Calu3 (cell line): ENCODE results near the gene UVSSA. TPM values are rescaled to one million over a fixed set of nuclear protein-coding genes. Genes with fewer than 3 reads are reported as not detected.

Experiments used
- BruUV-seq: library from RNA; stranded (reverse); fragments of 400-500 nt; replicated peaks from 2 replicates; lab custom pipeline; 2021; lab: Mats Ljungman, UMichigan
- CTCF ChIA-PET: fragments of 300-600 bp; sonication (Branson Sonifier 250); formaldehyde crosslinking; loops from one replicate; lab custom pipeline; 2022; ENCODE audit warnings: antibody characterized with exemption; lab: Charles Lee
- DNase-seq: peaks from one replicate; pipeline ENCODE4 v3.0.0; 2022
- H3K27ac Mint-ChIP-seq: one replicate; pipeline ENCODE4 v1.8.0; 2022; ENCODE audit warnings: mixed read lengths; ENCODE audit not compliant: unreplicated experiment
- H3K27me3 Mint-ChIP-seq: one replicate; pipeline ENCODE4 v1.8.0; 2022; ENCODE audit warnings: mixed read lengths; ENCODE audit not compliant: unreplicated experiment
- H3K36me3 Mint-ChIP-seq: one replicate; pipeline ENCODE4 v1.8.0; 2022; ENCODE audit warnings: mild to moderate bottlenecking, moderate library complexity, mixed read lengths; ENCODE audit not compliant: insufficient read depth, unreplicated experiment
- H3K4me1 Mint-ChIP-seq: one replicate; pipeline ENCODE4 v1.8.0; 2022; ENCODE audit warnings: mild to moderate bottlenecking, low read depth, mixed read lengths; ENCODE audit not compliant: unreplicated experiment
- H3K4me3 Mint-ChIP-seq: one replicate; pipeline ENCODE4 v1.8.0; 2022; ENCODE audit warnings: mild to moderate bottlenecking, low read depth, moderate library complexity, mixed read lengths; ENCODE audit not compliant: unreplicated experiment
- H3K9me3 Mint-ChIP-seq: one replicate; pipeline ENCODE4 v1.8.0; 2022; ENCODE audit warnings: low read depth, mixed read lengths; ENCODE audit not compliant: unreplicated experiment
- CTCF ChIP-seq: fragments of 200-600 bp; IDR thresholded peaks from one replicate; pipeline ENCODE4 v1.8.0; 2022; ENCODE audit warnings: antibody characterized with exemption; ENCODE audit not compliant: unreplicated experiment
- intact Hi-C: fragments of 100-400 bp; cut with micrococcal nuclease; formaldehyde crosslinking; loops from one replicate; pipeline ENCODE4 v1.10.0; 2022; ENCODE audit not compliant: unreplicated experiment
- total RNA-seq: library from RNA; stranded (reverse); gene quantifications from 2 replicates; pipeline ENCODE4 v1.2.3, GENCODE V29; 2022

The UVSSA gene
- total RNA-seq, 1 experiment from 2014 or later: 19.9 TPM

- DNase-seq: no peak
- Mint-ChIP-seq H3K4me1 (peaks cover 13% of the 10 kb centered on the region), H3K36me3 (peaks cover 12% of the 10 kb centered on the region), H3K9me3 (no peaks in the 10 kb centered on the region), H3K27ac (no peak overlapping the region), H3K27me3 (no peaks in the 10 kb centered on the region), H3K4me3 (no peak overlapping the region)
- BruUV-seq: no TSS peak
- no peak for TF ChIP-seq CTCF
- intact Hi-C loops: no loop called here
- CTCF ChIA-PET: no interaction called here
Observed at GRCh38 chr4:1300466-1301455, 46.2 kb upstream of the UVSSA start.

- intact Hi-C loops: no loop called here
- Mint-ChIP-seq H3K27me3 (no peaks in the 10 kb centered on the region), H3K36me3 (peaks cover 5% of the 10 kb centered on the region), H3K9me3 (no peaks in the 10 kb centered on the region), H3K4me3 (no peak overlapping the region), H3K4me1 (peaks cover 20% of the 10 kb centered on the region), H3K27ac (no peak overlapping the region)
- no TSS peak for BruUV-seq
- CTCF ChIA-PET: no interaction called here
- no peak for DNase-seq
- TF ChIP-seq CTCF: no peak
Observed at GRCh38 chr4:1302159-1302558, 44.8 kb upstream of the UVSSA start.

GRCh38 chr4:1305261-1305711 lies 41.7 kb upstream of the UVSSA start:
- Mint-ChIP-seq H3K9me3 (no peaks in the 10 kb centered on the region), H3K27ac (peak overlapping the region; percentile 16), H3K4me3 (no peak overlapping the region), H3K4me1 (peaks cover 20% of the 10 kb centered on the region), H3K36me3 (peaks cover 5% of the 10 kb centered on the region), H3K27me3 (no peaks in the 10 kb centered on the region)
- DNase-seq: no peak
- intact Hi-C loops: no loop called here
- BruUV-seq: no TSS peak
- TF ChIP-seq CTCF: no peak
- CTCF ChIA-PET: no interaction called here

- CTCF ChIA-PET: no interaction called here
- Mint-ChIP-seq H3K4me1 (peaks cover 20% of the 10 kb centered on the region), H3K27me3 (no peaks in the 10 kb centered on the region), H3K36me3 (peaks cover 5% of the 10 kb centered on the region), H3K27ac (no peak overlapping the region), H3K9me3 (no peaks in the 10 kb centered on the region), H3K4me3 (no peak overlapping the region)
- no peak for DNase-seq
- intact Hi-C loops: no loop called here
- no TSS peak for BruUV-seq
- TF ChIP-seq CTCF: no peak
Observed at GRCh38 chr4:1305781-1306455, 41.1 kb upstream of the UVSSA start.
